GM18907 (cell line): ENCODE results near the gene ZER1.
A peak's percentile ranks its signal among the peaks of the same experiment; 100 is the strongest.
"Not testable (repeated sequence)": the region's sequence is repeated elsewhere in the genome, so short reads cannot be mapped to it uniquely, and the experiment has no call there.

Source experiments
- ATAC-seq: cut with Tn5 transposase; IDR thresholded peaks from one replicate; pipeline ENCODE4 v1.9.1; 2021; ENCODE audit warnings: mild to moderate bottlenecking, moderate library complexity; ENCODE audit not compliant: unreplicated experiment

ZER1 gene

GRCh38 chr9:128788445-128788844 lies 16.7 kb upstream of the ZER1 start:
- no peak for ATAC-seq

GRCh38 chr9:128787659-128788058 lies 15.9 kb upstream of the ZER1 start:
- no peak for ATAC-seq

- peak; percentile 83 for ATAC-seq
These were observed 15.2 kb upstream of the ZER1 start, which contains the start of gene TBC1D13 for GRCh38 chr9:128786681-128787601. Gene TBC1D13, plus strand, starts transcription at chr9:128787253. Its CDS starts 101 bp downstream, at chr9:128787354.

- no peak for ATAC-seq
These were observed 13.7 kb upstream of the ZER1 start for GRCh38 chr9:128785427-128785826.

- no peak for ATAC-seq
These were observed 10.9 kb upstream of the ZER1 start for GRCh38 chr9:128782669-128783068.

GRCh38 chr9:128781187-128782070 lies 9.7 kb upstream of the ZER1 start:
- no peak for ATAC-seq

GRCh38 chr9:128780093-128780492 lies 8.4 kb upstream of the ZER1 start:
- not testable (repeated sequence) for ATAC-seq

- no peak for ATAC-seq
These were observed 3.1 kb upstream of the ZER1 start for GRCh38 chr9:128774804-128775203.

GRCh38 chr9:128773049-128773448 lies 1.3 kb upstream of the ZER1 start:
- no peak for ATAC-seq

GRCh38 chr9:128771094-128771721 lies 519 bp downstream of the ZER1 start:
- peak; percentile 30 for ATAC-seq

GRCh38 chr9:128770286-128771030 lies 1.3 kb downstream of the ZER1 start:
- ATAC-seq: no peak

GRCh38 chr9:128768606-128769005 lies 3.1 kb downstream of the ZER1 start:
- no peak for ATAC-seq

- no peak for ATAC-seq
These were observed 6.2 kb downstream of the ZER1 start for GRCh38 chr9:128765499-128765898.

GRCh38 chr9:128764361-128764760 lies 7.4 kb downstream of the ZER1 start:
- no peak for ATAC-seq

GRCh38 chr9:128762671-128763449 lies 8.9 kb downstream of the ZER1 start:
- ATAC-seq: no peak

- no peak for ATAC-seq
These were observed 14.1 kb downstream of the ZER1 start for GRCh38 chr9:128757602-128758001.

GRCh38 chr9:128753627-128754026 lies 18.1 kb downstream of the ZER1 start:
- no peak for ATAC-seq

- ATAC-seq: no peak
These were observed 20.7 kb downstream of the ZER1 start for GRCh38 chr9:128750926-128751595.

GRCh38 chr9:128747241-128747640 lies 24.5 kb downstream of the ZER1 start:
- ATAC-seq: no peak
